ENCODE results near the gene ITCH. TPM values are rescaled to one million over a fixed set of nuclear protein-coding genes. Genes with fewer than 3 reads are reported as not detected.
"Not testable (repeated sequence)": the region's sequence is repeated elsewhere in the genome, so short reads cannot be mapped to it uniquely, and the experiment has no call there.

Gene ITCH
- polyA plus RNA-seq, 3 donors, result 42.6 to 51.3 (median 43.3) TPM

GRCh38 chr20:34515484-34516246 lies 152.6 kb downstream of the ITCH start:
- peak in 5 of 11 donors; percentile 41 to 64 (median 48) for DNase-seq (ENCODE audit: extremely low read depth in 1 of 11, low read depth in 9 of 11, low spot score in 4 of 11)

DNA sequence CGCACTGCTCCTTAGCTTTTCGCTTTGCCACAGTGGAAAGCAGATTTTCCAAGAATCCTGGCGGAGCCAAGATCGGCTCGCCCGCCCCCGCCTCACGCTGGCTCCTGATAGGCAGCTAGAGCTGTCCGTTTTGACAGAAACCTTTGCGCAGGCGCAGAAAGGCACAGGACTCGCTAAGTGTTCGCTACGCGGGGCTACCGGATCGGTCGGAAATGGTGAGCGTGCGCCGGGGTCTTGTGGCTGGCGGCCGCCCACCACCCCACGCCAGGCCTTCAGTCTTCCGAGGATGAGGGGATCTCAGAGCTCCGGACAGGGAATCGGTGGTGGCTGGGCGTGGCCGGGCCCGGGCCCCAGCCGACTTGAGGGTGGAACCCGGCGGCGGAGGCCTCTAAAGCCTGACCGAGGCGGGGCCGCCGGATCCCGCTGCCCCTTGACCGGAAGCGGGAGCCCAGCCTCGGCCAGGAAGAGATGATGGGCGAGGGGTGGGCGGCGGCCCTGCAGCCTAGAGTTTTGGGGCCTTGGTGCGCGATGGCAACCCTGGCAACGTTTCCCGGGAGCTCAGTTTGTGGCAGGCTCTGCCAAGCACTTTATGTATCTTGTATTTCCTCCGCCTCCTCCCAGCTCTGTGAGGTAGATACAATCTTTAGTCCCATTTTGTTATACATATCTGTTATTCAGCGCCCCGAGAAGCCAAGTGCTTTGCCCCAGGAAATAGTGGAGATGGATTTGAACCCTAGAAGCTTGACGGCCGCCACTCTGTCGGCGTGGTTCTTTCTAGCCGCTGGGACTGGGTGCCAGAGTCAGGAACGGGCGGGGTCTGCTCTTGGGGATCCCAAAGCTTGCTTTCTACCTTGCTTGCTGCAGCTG lies 153.4 kb downstream of the ITCH start, which contains the start of gene DYNLRB1:
Gene DYNLRB1 (plus strand): TSS at position 176 of the 867 bp plus-strand sequence. CDS start 37 bp downstream, at position 213.
- DNase-seq (ENCODE audit: extremely low read depth in 1 of 11, low read depth in 9 of 11, low spot score in 4 of 11), result peak; percentile 94 to 98 (median 96)

DNA sequence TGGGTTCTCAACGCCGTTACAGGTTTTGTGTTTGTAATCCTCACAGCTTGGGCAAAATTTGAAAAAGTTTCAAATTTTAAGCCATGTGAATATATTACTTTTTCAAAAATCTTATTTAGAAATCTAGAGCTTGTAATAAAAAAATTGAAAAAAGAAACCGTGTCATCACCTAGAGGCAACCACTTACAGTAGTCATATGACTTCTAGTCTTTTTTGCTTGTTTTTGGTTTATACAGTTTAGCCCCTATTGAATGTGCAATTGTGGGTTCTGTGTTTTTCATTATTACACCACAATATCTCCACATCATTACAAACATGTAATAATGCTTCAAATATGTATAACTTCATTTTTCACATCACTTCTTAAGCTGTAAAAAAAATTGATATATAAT lies 154.0 kb downstream of the ITCH start:
- no peak for DNase-seq (ENCODE audit: extremely low read depth in 1 of 11, low read depth in 9 of 11, low spot score in 4 of 11)

DNA sequence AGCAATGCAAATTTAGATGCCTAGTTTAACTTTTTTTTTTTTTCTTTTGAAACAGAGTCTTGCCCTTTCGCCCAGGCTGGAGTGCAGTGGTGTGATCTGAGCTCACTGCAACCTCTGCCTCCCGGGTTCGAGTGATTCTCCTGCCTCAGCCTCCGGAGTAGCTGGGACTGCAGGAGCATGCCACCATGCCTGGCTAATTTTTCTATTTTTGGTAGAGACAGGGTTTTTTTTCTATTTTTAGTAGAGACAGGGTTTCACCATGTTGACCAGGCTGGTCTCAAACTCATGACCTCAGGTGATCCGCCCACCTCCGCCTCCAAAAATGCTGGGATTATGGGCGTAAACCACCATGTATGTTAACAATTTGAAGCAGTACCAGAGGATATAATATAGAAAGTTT lies 155.8 kb downstream of the ITCH start:
- not testable (repeated sequence) for DNase-seq (ENCODE audit: extremely low read depth in 1 of 11, low read depth in 9 of 11, low spot score in 4 of 11)

- not testable (repeated sequence) for DNase-seq (ENCODE audit: extremely low read depth in 1 of 11, low read depth in 9 of 11, low spot score in 4 of 11)
Observed at GRCh38 chr20:34519841-34520240, 156.8 kb downstream of the ITCH start.

- DNase-seq (ENCODE audit: extremely low read depth in 1 of 11, low read depth in 9 of 11, low spot score in 4 of 11), result no peak
Observed at GRCh38 chr20:34522969-34523871, 160.1 kb downstream of the ITCH start.

GRCh38 chr20:34524426-34524825 lies 161.4 kb downstream of the ITCH start:
- no peak for DNase-seq (ENCODE audit: extremely low read depth in 1 of 11, low read depth in 9 of 11, low spot score in 4 of 11)

DNA sequence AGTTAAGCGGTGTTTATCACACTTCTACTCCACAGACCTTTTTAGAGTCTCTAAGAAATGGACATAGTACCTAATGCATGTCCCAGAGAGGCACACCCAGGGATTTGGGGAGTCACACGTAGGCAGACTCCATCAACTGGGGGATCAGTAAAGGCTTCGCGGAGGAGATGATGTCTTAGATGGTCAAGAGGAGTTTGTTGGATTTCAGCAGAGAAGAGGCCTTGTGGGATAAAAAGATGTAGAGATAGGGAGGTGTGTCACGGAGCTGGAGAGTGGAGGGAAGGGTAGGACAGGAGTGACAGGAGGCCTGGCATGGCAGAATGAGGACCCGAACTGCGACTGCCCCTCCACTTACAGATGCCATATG lies 162.3 kb downstream of the ITCH start:
- DNase-seq (ENCODE audit: extremely low read depth in 1 of 11, low read depth in 9 of 11, low spot score in 4 of 11), result no peak

DNA sequence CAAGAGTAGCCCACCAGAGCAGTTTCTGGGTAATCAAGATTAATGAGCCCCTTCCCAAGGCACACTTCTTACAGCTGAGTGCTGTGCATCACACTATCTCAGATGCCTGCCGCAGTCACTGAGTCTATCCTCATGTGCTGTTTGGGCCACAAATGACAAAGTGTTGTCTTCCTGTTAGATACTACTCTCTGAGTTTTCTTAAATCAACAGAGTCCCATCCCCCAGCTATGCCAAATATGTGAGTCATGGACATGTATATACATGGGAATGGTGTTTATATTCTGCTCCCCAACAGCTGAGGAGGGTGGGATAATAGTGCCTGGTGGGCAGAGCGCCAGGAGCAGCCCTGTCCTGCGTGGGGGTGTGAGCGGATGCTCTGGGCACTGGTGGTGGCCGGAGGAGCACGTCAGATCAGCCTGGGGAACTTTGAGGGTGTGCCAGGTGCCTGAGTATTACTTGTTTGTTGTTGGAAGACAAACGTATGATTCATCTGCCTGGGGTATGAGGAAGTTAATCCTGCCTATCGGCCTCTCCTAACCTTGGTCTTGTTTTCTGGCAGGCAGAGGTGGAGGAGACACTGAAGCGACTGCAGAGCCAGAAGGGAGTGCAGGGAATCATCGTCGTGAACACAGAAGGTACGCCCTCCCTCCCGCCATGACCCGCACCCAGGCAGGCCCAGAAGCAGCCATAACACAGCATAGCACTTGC lies 162.8 kb downstream of the ITCH start:
- no peak for DNase-seq (ENCODE audit: extremely low read depth in 1 of 11, low read depth in 9 of 11, low spot score in 4 of 11)

DNA sequence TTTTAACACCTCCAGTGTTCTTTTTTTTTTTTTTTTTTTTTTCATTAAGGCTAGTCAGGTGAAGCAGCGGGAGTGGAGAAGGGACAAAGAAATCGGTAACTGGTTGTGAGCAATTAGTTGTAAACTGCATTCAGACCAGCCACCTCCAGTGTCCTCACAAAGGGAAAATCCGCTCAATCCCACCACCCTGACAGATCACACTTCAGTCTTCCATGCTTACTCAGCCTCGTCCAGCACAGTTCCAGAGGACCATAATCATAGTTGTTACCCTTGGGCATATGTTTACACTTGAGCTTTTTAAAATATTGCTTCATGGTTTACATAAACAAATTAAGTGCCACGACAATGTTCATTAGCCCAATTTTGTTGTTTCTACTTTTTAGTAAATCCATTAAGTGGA lies 163.4 kb downstream of the ITCH start:
- no peak for DNase-seq (ENCODE audit: extremely low read depth in 1 of 11, low read depth in 9 of 11, low spot score in 4 of 11)

GRCh38 chr20:34527016-34527415 lies 163.9 kb downstream of the ITCH start:
- no peak for DNase-seq (ENCODE audit: extremely low read depth in 1 of 11, low read depth in 9 of 11, low spot score in 4 of 11)

- no peak for DNase-seq (ENCODE audit: extremely low read depth in 1 of 11, low read depth in 9 of 11, low spot score in 4 of 11)
Observed at GRCh38 chr20:34528921-34529297, 165.8 kb downstream of the ITCH start.

- DNase-seq (ENCODE audit: extremely low read depth in 1 of 11, low read depth in 9 of 11, low spot score in 4 of 11), result no peak
Observed at GRCh38 chr20:34529742-34530141, 166.7 kb downstream of the ITCH start.

- DNase-seq (ENCODE audit: extremely low read depth in 1 of 11, low read depth in 9 of 11, low spot score in 4 of 11), result no peak
Observed at GRCh38 chr20:34530342-34530741, 167.3 kb downstream of the ITCH start.

DNA sequence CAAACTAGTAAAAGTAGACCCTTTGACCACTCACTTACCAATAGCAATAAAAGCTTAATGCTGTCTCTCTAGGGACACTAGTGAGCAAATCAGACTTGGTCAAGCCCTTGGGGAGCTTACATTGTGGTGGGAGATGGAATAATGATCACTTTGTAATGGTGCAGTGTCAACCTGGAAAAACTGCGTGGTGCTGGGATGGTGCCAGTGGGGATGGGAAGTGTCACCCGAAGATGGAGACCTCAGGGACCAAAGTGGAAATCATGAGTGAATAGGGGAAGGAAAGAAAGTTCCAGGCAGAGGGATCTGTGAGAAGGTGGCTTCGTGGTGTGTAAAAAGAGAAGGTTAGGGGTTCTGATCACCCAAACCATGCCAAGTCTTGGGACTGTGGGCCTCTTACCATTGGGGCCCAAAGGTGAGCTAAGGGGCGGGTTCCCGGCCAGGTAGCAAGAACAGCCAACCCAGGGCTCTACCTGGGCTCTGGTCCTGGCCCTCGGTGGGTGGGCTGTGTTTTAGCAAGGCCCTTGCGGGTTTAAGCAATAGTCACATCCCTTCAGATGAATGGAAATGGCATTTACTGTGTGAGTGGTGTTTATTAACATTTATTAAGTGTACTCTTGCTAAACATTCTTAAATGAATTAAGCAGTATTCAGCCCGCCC lies 168.7 kb downstream of the ITCH start:
- no peak for DNase-seq (ENCODE audit: extremely low read depth in 1 of 11, low read depth in 9 of 11, low spot score in 4 of 11)

- DNase-seq (ENCODE audit: extremely low read depth in 1 of 11, low read depth in 9 of 11, low spot score in 4 of 11), result no peak
Observed at GRCh38 chr20:34532320-34532719, 169.2 kb downstream of the ITCH start.

GRCh38 chr20:34532756-34533155 lies 169.7 kb downstream of the ITCH start:
- no peak for DNase-seq (ENCODE audit: extremely low read depth in 1 of 11, low read depth in 9 of 11, low spot score in 4 of 11)
